Mucosa of descending colon (tissue), 3 donors: ENCODE results near the gene OTOP3. TPM values are rescaled to one million over a fixed set of nuclear protein-coding genes. Genes with fewer than 3 reads are reported as not detected.

ENCODE experiments used
- ATAC-seq: fragments of 200-7000 bp; cut with Tn5 transposase; one replicate; pipeline ENCODE4 v1.9.1; 2020; ENCODE audit warnings: mild to moderate bottlenecking, moderate library complexity
- DNase-seq, 3 donors: peaks; one replicate each; pipeline ENCODE4 v3.0.0-alpha.2; 2020
- H3K36me3 ChIP-seq: fragments of 200-600 bp; one replicate; pipeline ENCODE4 v1.8.0; 2021; ENCODE audit warnings: low read depth, mild to moderate bottlenecking
- H3K4me1 ChIP-seq: fragments of 200-600 bp; one replicate; pipeline ENCODE4 v1.8.0; 2021; ENCODE audit warnings: low read depth, mild to moderate bottlenecking
- H3K4me3 ChIP-seq: fragments of 200-600 bp; one replicate; pipeline ENCODE4 v1.8.0; 2021; ENCODE audit warnings: mild to moderate bottlenecking
- H3K9me3 ChIP-seq: fragments of 200-600 bp; one replicate; pipeline ENCODE4 v1.8.0; 2021; ENCODE audit warnings: mild to moderate bottlenecking
- intact Hi-C, 2 donors: fragments of 100-400 bp; cut with DNase I in 1 of 2; cut with micrococcal nuclease in 1 of 2; formaldehyde crosslinking; loops; one replicate each; pipeline versions ENCODE4 v1.11.0 to v1.11.1; 2022; cut with DNase I, micrococcal nuclease
- total RNA-seq, 3 donors: library from RNA; stranded (reverse); fragmentation: NEBNext Ultra II Directional in 2 of 3; extraction: Animal tissue kit (Norgen Biotek cat#: 25700) in 2 of 3; gene quantifications; one replicate each; pipeline versions ENCODE4 v1.2.1 to v1.2.4, GENCODE V29; 2021 to 2023
- TF ChIP-seq, protein P1 (sequence below): fragments of 200-600 bp; IDR thresholded peaks from one replicate; pipeline ENCODE4 v1.8.0; 2022; ENCODE audit warnings: antibody characterized with exemption, mild to moderate bottlenecking
- donor health status: DM: no; HTN: no; CAD: no; lungs with moderate emphysema.
- donor health status: DM: no; HTN: no; CAD: no.
- donor health status: DM: no; HTN: yes; CAD: no.

The OTOP3 gene
- total RNA-seq, 3 donors from 2014 or later, result 0.38 to 2.8 (median 1.5) TPM

DNA sequence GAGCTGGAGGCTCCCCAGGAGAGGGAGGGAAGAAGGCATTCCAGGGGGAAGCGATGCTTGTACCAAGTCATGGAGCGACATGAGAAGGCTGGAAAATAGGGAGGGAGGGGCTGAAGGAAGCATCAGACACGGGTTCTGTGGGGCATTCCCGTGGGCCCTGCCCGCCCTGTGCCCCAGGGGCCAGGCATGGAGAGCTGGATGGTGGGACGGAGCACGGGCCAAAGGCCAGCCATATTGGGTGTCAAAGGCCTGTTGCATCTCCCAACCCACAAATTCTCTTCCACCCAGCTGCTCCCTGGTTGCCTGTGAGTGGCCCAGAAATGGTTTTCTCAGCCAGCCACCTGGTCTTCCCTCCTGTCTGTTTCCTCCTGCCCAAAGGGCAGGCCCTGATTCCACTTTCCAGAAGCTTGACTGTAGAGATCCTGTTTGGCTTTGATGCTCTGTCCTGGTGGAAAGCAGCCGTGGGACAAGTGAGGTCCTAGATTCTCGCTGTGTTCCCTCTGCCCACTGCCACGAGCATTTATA, 54.9 kb downstream of the OTOP3 start:
- Histone ChIP-seq H3K4me1 (peaks cover 14% of the 10 kb centered on the region), H3K4me3 (no peak overlapping the region), H3K9me3 (no peaks in the 10 kb centered on the region), H3K36me3 (no peaks in the 10 kb centered on the region)
- intact Hi-C loops, result no loop called here
- DNase-seq, result no peak
- no peak for ATAC-seq
- TF ChIP-seq, protein P1, sequence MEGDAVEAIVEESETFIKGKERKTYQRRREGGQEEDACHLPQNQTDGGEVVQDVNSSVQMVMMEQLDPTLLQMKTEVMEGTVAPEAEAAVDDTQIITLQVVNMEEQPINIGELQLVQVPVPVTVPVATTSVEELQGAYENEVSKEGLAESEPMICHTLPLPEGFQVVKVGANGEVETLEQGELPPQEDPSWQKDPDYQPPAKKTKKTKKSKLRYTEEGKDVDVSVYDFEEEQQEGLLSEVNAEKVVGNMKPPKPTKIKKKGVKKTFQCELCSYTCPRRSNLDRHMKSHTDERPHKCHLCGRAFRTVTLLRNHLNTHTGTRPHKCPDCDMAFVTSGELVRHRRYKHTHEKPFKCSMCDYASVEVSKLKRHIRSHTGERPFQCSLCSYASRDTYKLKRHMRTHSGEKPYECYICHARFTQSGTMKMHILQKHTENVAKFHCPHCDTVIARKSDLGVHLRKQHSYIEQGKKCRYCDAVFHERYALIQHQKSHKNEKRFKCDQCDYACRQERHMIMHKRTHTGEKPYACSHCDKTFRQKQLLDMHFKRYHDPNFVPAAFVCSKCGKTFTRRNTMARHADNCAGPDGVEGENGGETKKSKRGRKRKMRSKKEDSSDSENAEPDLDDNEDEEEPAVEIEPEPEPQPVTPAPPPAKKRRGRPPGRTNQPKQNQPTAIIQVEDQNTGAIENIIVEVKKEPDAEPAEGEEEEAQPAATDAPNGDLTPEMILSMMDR, result no peak

DNA sequence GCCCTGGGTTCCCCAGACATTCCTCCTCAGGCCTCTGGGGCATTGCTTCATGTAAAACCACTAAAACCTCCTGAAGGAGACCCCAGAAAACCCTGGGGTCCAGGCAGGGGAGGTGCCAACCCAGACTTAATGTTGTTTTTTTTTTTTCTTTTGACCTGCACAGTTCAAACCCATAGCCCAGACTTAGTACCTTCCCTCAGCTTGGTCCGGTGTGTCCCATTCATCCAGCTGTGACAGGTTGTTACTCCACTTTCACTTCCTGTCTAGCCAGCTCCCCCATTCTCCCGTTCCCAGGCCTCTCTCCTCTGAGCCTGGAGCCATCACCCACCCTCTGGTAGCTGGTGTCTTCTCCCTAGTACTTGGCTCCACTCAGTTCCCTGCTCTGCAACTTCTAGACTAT, 56.5 kb downstream of the OTOP3 start:
- no peak for DNase-seq

DNA sequence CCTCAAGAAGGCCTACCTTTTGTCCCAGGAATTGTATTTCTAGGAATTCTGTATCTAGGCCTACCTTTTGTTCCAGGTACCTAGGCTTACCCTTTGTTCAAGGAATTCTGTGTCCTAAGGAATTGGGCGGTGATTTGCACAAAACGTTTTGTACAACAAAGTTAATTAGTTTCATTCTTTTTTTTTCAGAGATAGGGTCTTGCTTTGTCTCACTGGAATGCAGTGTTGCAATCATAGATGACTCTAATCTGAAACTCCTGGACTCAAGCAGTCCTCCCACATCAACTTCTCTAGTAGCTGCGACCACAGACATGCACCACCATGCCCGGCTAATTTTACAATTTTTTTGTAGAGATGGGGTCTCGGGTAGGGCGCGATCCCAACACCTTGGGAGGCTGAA, 58.7 kb downstream of the OTOP3 start:
- TF ChIP-seq, protein P1, result no peak
- peaks cover 7% of the 10 kb centered on the region for H3K4me1 ChIP-seq
- H3K9me3 ChIP-seq, result no peaks in the 10 kb centered on the region
- intact Hi-C loops, result no loop called here
- no peaks in the 10 kb centered on the region for H3K36me3 ChIP-seq
- no peak overlapping the region for H3K4me3 ChIP-seq
- no peak for DNase-seq
- no peak for ATAC-seq

More for the DNA sequence above, 56.5 kb downstream of the OTOP3 start:
- H3K4me3 ChIP-seq, result no peak overlapping the region
- no peaks in the 10 kb centered on the region for H3K36me3 ChIP-seq
- intact Hi-C loops, result no loop called here
- peaks cover 10% of the 10 kb centered on the region for H3K4me1 ChIP-seq
- ATAC-seq, result no peak
- H3K9me3 ChIP-seq, result no peaks in the 10 kb centered on the region
- TF ChIP-seq, protein P1, result no peak

DNA sequence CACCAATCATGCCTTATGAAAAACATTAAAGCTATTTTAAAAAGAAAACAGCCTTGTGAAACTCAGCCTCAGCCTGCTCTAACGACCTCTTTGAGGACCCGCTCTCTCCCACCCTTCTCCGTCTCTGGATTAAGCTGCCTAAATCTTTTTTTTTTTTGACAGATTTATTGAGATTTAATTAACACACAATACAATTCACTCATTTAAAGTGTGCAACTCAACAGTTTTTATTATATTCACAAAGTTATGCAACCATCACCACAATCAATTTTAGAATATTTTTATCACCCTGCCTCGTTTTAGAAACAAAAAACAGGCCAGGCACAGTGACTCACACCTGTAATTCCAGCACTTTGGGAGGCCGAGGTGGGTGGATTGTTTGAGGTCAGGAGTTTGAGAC, 60.1 kb downstream of the OTOP3 start:
- DNase-seq, result no peak
- Histone ChIP-seq H3K4me3 (no peak overlapping the region), H3K9me3 (no peaks in the 10 kb centered on the region), H3K36me3 (no peaks in the 10 kb centered on the region), H3K4me1 (no peaks in the 10 kb centered on the region)
- TF ChIP-seq, protein P1, result no peak
- no peak for ATAC-seq
- intact Hi-C loops, result no loop called here

DNA sequence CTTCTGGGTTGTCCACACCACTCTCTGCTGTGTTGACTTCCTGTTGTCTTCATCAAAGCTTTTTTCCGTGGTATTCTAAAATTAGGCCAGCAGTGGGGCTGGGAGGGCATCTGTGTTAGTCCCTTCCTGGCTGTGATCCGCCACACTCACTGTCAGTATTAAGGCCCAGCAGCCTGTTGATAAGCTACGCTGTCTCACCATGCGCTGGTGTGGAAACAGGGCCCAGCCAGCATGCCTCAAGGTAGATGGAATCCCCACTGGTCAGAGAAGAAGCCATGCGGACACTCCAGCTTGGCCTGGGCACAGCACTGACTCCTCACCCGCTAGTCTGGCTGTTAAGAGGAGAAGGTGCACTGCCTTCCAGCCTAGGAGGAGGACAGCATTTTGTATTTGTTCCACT, 63.1 kb downstream of the OTOP3 start:
- intact Hi-C loops, result no loop called here
- no peaks in the 10 kb centered on the region for H3K9me3 ChIP-seq
- TF ChIP-seq, protein P1, result no peak
- DNase-seq (no peak), ATAC-seq (no peak)
- H3K4me3 ChIP-seq, result no peak overlapping the region
- no peaks in the 10 kb centered on the region for H3K4me1 ChIP-seq
- no peaks in the 10 kb centered on the region for H3K36me3 ChIP-seq

DNA sequence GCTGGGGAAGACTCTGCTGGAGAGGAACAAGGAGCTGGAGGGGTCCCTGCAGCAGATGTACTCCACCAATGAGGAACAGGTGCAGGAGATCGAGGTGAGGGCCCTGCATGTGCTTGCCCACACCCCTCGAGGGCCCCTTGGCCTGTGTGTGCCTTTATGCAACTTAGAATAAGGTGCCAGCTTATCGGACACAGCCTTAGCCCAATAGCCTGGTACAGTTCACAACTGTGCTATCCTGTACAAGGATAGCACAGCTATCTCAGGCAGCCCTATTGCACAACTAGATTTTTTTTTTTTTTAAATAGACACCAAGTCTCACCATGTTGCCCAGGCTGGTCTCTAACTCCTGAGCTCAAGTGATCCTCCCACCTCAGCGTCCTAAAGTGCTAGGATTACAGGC, 63.8 kb downstream of the OTOP3 start:
- H3K4me1 ChIP-seq, result no peaks in the 10 kb centered on the region
- H3K4me3 ChIP-seq, result no peak overlapping the region
- no peaks in the 10 kb centered on the region for H3K36me3 ChIP-seq
- no peak for ATAC-seq
- TF ChIP-seq, protein P1, result no peak
- DNase-seq, result no peak
- no peaks in the 10 kb centered on the region for H3K9me3 ChIP-seq
- intact Hi-C loops, result no loop called here
